Measurements from ENCODE around the gene DNAH1. TPM values are rescaled to one million over a fixed set of nuclear protein-coding genes. Genes with fewer than 3 reads are reported as not detected.

Gene DNAH1
- total and polyA plus RNA-seq, 2 of the 13 experiments (the other 11 are each of a cell fraction or from before 2014, with no cell fraction given), result 0.64 to 3.5 TPM

DNA sequence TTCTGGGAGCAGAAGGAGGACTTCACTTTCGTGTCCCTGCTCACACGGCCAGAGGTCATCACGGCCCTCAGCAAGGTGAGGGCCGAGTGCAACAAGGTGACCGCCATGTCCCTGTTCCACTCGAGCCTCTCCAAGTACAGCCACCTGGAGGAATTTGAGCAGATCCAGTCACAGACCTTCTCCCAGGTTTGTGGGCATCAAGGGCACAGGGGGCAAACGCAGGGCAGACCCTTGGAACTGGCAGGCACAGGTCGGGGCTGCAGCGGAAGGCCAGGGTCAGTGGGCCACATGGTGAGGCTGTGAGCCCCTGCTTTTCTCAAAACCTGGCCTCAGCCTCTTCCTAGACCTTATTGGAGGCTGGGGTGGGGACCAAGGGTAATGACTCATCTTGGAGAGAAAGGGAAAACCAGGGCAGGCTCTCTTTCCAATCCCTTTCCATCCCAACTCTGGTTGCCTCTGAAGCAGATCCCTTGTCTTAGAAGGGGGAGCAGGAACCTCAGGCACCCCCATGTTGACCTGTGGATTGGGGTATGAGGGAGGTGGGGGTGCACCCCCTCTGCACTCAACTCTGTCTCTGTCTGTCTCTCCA, 29.5 kb downstream of the DNAH1 start (continued):
- TF ChIP-seq, protein P1, sequence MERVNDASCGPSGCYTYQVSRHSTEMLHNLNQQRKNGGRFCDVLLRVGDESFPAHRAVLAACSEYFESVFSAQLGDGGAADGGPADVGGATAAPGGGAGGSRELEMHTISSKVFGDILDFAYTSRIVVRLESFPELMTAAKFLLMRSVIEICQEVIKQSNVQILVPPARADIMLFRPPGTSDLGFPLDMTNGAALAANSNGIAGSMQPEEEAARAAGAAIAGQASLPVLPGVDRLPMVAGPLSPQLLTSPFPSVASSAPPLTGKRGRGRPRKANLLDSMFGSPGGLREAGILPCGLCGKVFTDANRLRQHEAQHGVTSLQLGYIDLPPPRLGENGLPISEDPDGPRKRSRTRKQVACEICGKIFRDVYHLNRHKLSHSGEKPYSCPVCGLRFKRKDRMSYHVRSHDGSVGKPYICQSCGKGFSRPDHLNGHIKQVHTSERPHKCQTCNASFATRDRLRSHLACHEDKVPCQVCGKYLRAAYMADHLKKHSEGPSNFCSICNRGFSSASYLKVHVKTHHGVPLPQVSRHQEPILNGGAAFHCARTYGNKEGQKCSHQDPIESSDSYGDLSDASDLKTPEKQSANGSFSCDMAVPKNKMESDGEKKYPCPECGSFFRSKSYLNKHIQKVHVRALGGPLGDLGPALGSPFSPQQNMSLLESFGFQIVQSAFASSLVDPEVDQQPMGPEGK (CRISPR knock-in tag; IDR thresholded peaks at IDR 0.05), result no peak
- no peak for TF ChIP-seq RBM39 (IDR thresholded peaks at IDR 0.05; ENCODE audit: low read depth, low read length, poor library complexity, severe bottlenecking)
- TF ChIP-seq SETDB1 (CRISPR knock-in tag; IDR thresholded peaks at IDR 0.05; ENCODE audit: borderline replicate concordance), result no peak
- TF ChIP-seq NR2F1 (CRISPR knock-in tag; IDR thresholded peaks at IDR 0.05), result no peak
- no peak for TF ChIP-seq MLXIP (CRISPR knock-in tag; IDR thresholded peaks at IDR 0.05; ENCODE audit: borderline replicate concordance)
- TF ChIP-seq REL (CRISPR knock-in tag; conservative IDR thresholded peaks at IDR 0.05), result no peak
- no peak for TF ChIP-seq NCOA5 (CRISPR knock-in tag; IDR thresholded peaks at IDR 0.05)
- TF ChIP-seq ATF1 (CRISPR knock-in tag; IDR thresholded peaks at IDR 0.05), result no peak
- TF ChIP-seq, protein P2, sequence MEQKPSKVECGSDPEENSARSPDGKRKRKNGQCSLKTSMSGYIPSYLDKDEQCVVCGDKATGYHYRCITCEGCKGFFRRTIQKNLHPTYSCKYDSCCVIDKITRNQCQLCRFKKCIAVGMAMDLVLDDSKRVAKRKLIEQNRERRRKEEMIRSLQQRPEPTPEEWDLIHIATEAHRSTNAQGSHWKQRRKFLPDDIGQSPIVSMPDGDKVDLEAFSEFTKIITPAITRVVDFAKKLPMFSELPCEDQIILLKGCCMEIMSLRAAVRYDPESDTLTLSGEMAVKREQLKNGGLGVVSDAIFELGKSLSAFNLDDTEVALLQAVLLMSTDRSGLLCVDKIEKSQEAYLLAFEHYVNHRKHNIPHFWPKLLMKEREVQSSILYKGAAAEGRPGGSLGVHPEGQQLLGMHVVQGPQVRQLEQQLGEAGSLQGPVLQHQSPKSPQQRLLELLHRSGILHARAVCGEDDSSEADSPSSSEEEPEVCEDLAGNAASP (CRISPR knock-in tag; IDR thresholded peaks at IDR 0.05; ENCODE audit: borderline replicate concordance), result no peak
- TF ChIP-seq SP4 (CRISPR knock-in tag; IDR thresholded peaks at IDR 0.05), result no peak
- no peak for TF ChIP-seq RBM22 (optimal IDR thresholded peaks at IDR 0.05; ENCODE audit: low read length)
- TF ChIP-seq RBAK (CRISPR knock-in tag; IDR thresholded peaks at IDR 0.05), result no peak
- no peak for TF ChIP-seq ELF3 (CRISPR knock-in tag; IDR thresholded peaks at IDR 0.05)
